Spleen (tissue), 11 donors: Measurements from ENCODE around the gene IDE. TPM values are rescaled to one million over a fixed set of nuclear protein-coding genes. Genes with fewer than 3 reads are reported as not detected.

Experiments
- DNase-seq: peaks from one replicate; pipeline ENCODE4 v3.0.0-alpha.2; 2020
- H3K27ac ChIP-seq, 8 donors: fragments of 200-600 bp; sonication (generic) in 7 of 8; 1 replicate in 4 of 8; 2 replicates in 4 of 8; pipeline versions ENCODE4 v1.5.0 to v1.8.0; 2016 to 2021; ENCODE audit warnings: inconsistent platforms in 4 of 8, mild to moderate bottlenecking in 4 of 8, moderate library complexity in 1 of 8
- H3K27me3 ChIP-seq, 7 donors: fragments of 200-600 bp; sonication (generic) in 6 of 7; replicated peaks in 1 of 7; 1 replicate in 4 of 7; 2 replicates in 3 of 7; pipeline versions ENCODE4 v1.5.0 to v1.8.0; 2016 to 2021; ENCODE audit warnings: inconsistent platforms in 3 of 7, mild to moderate bottlenecking in 1 of 7
- H3K36me3 ChIP-seq, 6 donors: fragments of 200-600 bp; sonication (generic) in 5 of 6; 1 replicate in 4 of 6; 2 replicates in 2 of 6; pipeline versions ENCODE4 v1.5.0 to v1.8.0; 2016 to 2021; ENCODE audit warnings: inconsistent platforms in 2 of 6
- H3K4me1 ChIP-seq, 6 donors: fragments of 200-600 bp; sonication (generic) in 5 of 6; 1 replicate in 3 of 6; 2 replicates in 3 of 6; pipeline versions ENCODE4 v1.5.0 to v1.8.0; 2016 to 2021; ENCODE audit warnings: inconsistent platforms in 3 of 6
- H3K4me3 ChIP-seq, 8 donors: fragments of 200-600 bp; sonication (generic) in 7 of 8; 1 replicate in 4 of 8; 2 replicates in 4 of 8; pipeline versions ENCODE4 v1.5.0 to v1.8.0; 2016 to 2021; ENCODE audit warnings: inconsistent platforms in 4 of 8, mild to moderate bottlenecking in 4 of 8, moderate library complexity in 2 of 8
- H3K9me3 ChIP-seq, 8 donors: fragments of 200-600 bp; sonication (generic) in 7 of 8; 1 replicate in 4 of 8; 2 replicates in 4 of 8; pipeline versions ENCODE4 v1.5.0 to v1.8.0; 2016 to 2021; ENCODE audit warnings: inconsistent platforms in 4 of 8
- POLR2A ChIP-seq, 3 donors: fragments of 450-650 bp; IDR thresholded peaks; one replicate each; pipeline ENCODE4 v1.5.1; 2017; ENCODE audit warnings: antibody characterized with exemption in 3 of 3, mild to moderate bottlenecking in 1 of 3
- POLR2AphosphoS5 ChIP-seq, 3 donors: sonication (generic); formaldehyde crosslinking; IDR thresholded peaks; one replicate each; pipeline ENCODE4 v1.5.1; 2017; ENCODE audit warnings: antibody characterized with exemption in 3 of 3
- WGBS, 5 donors: extraction: QIAGEN DNeasy Blood & Tissue Kit in 3 of 5; methylation state at CpG; one replicate each; pipeline versions ENCODE4 v1.1.5 to v1.1.7; 2013 to 2018; 5-methylcytosine and 5-hydroxymethylcytosine counted together
- intact Hi-C: fragments of 100-400 bp; cut with DNase I; formaldehyde crosslinking; loops from one replicate; pipeline ENCODE4 v1.15.0; 2023; ENCODE audit warnings: low total_unique reads
- polyA plus RNA-seq, 3 donors: library from polyadenylated mRNA; stranded (reverse); fragments of 200-250 nt; gene quantifications; one replicate each; pipeline ENCODE4 v1.2.1, GENCODE V29; 2013
- total RNA-seq, 7 donors: library from RNA; depleted of rRNA in 3 of 7; stranded (reverse); fragments of >200 nt in 3 of 7; fragmentation: NEBNext Ultra II Directional in 4 of 7; extraction: Animal tissue kit (Norgen Biotek cat#: 25700) in 4 of 7; gene quantifications; one replicate each; pipeline versions ENCODE4 v1.1.0 to v1.2.1, GENCODE V29; 2016 to 2021
- TF ChIP-seq, protein P1 (sequence below), 11 experiments: fragments of 200-600 bp in 7 of 11; fragments of 450-650 bp in 4 of 11; sonication (generic) in 4 of 11; IDR thresholded peaks in 8 of 11; conservative IDR thresholded peaks in 3 of 11; 1 replicate in 7 of 11; 2 replicates in 4 of 11; pipeline versions ENCODE4 v1.4.0 to v1.8.0; 2016 to 2021; ENCODE audit warnings: antibody characterized with exemption in 11 of 11, inconsistent platforms in 4 of 11, mild to moderate bottlenecking in 1 of 11
- donor health status: healthy with polysubstance abuse.
- donor health status: DM: no; HTN: no; CAD: no; lungs with moderate emphysema.
- donor health status: DM: no; HTN: no; CAD: no.
- donor health status: Bipolar disorder and iron deficiency.
- donor health status: healthy.
- donor health status: DM: no; HTN: no; CAD: no.
- donor health status: DM: yes; HTN: yes; CAD: no.

IDE gene
- total and polyA plus RNA-seq, 10 donors: 4.4 to 35.2 (median 29.9) TPM

DNA sequence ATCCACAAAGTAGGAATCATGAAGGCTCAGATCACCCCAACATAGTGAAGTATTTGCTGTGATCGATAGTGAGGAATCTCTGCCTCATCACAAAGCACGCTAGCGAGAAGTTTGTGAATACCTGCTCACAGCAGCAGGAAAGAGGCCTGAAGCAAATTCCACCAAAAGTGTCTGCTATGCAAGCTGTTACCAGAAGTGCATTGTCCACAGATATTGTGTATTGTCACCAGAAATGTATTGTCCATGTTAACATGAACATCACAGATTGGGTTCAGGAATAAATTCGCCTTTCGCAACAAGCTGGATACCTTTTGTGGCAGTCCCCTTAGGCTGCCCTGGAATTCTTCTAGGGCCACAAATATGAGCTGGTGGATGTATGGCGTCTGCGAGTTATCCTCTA lies 155.0 kb downstream of the IDE start:
- Histone ChIP-seq H3K27me3 (peaks cover 0 to 43% (median 20%) of the 10 kb centered on the region in 7 donors), H3K9me3 (peaks cover 0 to 16% (median 4%) of the 10 kb centered on the region in 8 donors), H3K36me3 (no peaks in the 10 kb centered on the region), H3K27ac (no peak overlapping the region), H3K4me3 (no peak overlapping the region), H3K4me1 (peaks cover 0 to 13% (median 9%) of the 10 kb centered on the region in 6 donors)
- intact Hi-C loops: no loop called here
- DNase-seq: no peak
- TF ChIP-seq POLR2AphosphoS5 (IDR thresholded peaks at IDR 0.05) (no peak), POLR2A (IDR thresholded peaks at IDR 0.05) (no peak)
- TF ChIP-seq, protein P1, sequence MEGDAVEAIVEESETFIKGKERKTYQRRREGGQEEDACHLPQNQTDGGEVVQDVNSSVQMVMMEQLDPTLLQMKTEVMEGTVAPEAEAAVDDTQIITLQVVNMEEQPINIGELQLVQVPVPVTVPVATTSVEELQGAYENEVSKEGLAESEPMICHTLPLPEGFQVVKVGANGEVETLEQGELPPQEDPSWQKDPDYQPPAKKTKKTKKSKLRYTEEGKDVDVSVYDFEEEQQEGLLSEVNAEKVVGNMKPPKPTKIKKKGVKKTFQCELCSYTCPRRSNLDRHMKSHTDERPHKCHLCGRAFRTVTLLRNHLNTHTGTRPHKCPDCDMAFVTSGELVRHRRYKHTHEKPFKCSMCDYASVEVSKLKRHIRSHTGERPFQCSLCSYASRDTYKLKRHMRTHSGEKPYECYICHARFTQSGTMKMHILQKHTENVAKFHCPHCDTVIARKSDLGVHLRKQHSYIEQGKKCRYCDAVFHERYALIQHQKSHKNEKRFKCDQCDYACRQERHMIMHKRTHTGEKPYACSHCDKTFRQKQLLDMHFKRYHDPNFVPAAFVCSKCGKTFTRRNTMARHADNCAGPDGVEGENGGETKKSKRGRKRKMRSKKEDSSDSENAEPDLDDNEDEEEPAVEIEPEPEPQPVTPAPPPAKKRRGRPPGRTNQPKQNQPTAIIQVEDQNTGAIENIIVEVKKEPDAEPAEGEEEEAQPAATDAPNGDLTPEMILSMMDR (IDR thresholded peaks at IDR 0.05 in 8 of 11, conservative IDR thresholded peaks at IDR 0.05 in 3 of 11): no peak
- WGBS, 5 donors: 85 to 93% (median 91%) methylated on average over 7 of the region's 7 CpGs

DNA sequence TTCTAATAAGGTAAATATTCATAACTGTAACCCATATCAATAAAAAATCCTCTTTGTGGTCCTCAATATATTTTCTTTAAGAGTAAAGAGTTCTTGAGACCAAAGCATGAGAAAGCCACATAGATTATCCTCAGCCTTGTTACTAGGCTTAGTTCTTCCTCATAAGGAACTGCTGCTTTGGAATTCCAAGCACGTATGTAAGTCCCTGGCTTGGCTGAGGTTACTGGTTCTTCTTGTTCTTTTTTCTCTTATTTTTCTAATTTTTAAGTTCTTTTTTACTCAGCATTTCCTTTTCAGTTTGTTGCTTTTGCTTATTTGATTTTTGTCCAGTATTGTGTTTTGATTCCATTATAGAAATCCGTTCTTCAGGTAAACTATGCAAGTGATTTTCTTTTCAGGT lies 155.7 kb downstream of the IDE start:
- Histone ChIP-seq H3K27me3 (peaks cover 0 to 43% (median 20%) of the 10 kb centered on the region in 7 donors), H3K36me3 (no peaks in the 10 kb centered on the region), H3K4me3 (no peak overlapping the region), H3K4me1 (peaks cover 0 to 13% (median 9%) of the 10 kb centered on the region in 6 donors), H3K9me3 (peaks cover 0 to 13% (median 4%) of the 10 kb centered on the region in 8 donors), H3K27ac (no peak overlapping the region)
- intact Hi-C loops: no loop called here
- TF ChIP-seq, protein P1 (IDR thresholded peaks at IDR 0.05 in 8 of 11, conservative IDR thresholded peaks at IDR 0.05 in 3 of 11): no peak
- WGBS, 5 donors: 81 to 94% (median 91%) methylated on average over 2 of the region's 2 CpGs
- no peak for DNase-seq

DNA sequence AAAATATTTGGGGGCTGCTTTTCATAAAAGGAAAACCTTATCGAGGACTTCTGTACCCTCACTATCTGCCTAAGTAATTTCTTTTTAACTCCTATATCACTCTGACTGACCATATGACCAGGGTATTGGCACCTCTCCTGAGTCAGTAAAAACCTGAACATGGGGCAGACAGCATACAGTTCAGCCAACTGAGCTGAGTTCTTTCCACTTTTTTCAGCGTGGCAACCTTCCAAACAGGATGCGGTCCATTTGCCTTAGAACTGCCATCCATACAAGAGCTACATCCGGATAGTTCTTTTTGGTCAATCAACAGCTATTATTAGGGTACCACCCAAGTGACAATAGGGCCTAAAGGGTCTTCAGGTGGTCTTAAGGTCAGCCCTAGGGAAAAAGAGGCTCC lies 160.4 kb downstream of the IDE start:
- no peaks in the 10 kb centered on the region for H3K4me1 ChIP-seq
- H3K36me3 ChIP-seq: no peaks in the 10 kb centered on the region
- WGBS, 5 donors: 67 to 74% (median 70%) methylated on average over 4 of the region's 4 CpGs
- peaks cover 0 to 13% (median 0%) of the 10 kb centered on the region in 7 donors for H3K27me3 ChIP-seq
- H3K4me3 ChIP-seq: no peak overlapping the region
- intact Hi-C loops: no loop called here
- H3K9me3 ChIP-seq: peaks cover 0 to 13% (median 4%) of the 10 kb centered on the region in 8 donors
- TF ChIP-seq, protein P1 (IDR thresholded peaks at IDR 0.05 in 8 of 11, conservative IDR thresholded peaks at IDR 0.05 in 3 of 11): no peak
- TF ChIP-seq POLR2AphosphoS5 (IDR thresholded peaks at IDR 0.05): no peak
- TF ChIP-seq POLR2A (IDR thresholded peaks at IDR 0.05): no peak
- no peak overlapping the region for H3K27ac ChIP-seq
- no peak for DNase-seq

DNA sequence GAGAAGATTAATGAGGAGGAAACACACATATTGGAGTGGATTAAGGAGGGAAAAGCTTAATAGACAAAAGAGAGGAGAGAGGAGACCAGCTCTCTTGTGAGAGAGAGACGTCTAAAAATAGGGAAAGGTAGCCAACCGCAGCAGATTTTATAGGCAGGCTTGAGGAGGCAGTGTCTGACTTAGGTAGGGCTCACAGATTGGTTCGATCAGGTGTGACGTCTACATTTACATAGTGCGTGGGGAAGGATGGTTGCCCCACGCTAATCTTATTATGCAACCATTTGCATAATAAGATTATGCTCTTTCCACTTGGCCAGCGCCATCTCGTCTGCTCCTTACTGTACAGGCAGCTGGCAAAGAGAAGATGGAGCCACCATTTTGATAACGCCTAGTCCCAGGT lies 160.9 kb downstream of the IDE start:
- Histone ChIP-seq H3K27me3 (peaks cover 0 to 13% (median 0%) of the 10 kb centered on the region in 7 donors), H3K4me1 (no peaks in the 10 kb centered on the region)
- DNase-seq: no peak

More for the DNA sequence above, 160.9 kb downstream of the IDE start:
- TF ChIP-seq, protein P1 (IDR thresholded peaks at IDR 0.05 in 8 of 11, conservative IDR thresholded peaks at IDR 0.05 in 3 of 11): no peak
- TF ChIP-seq POLR2A (IDR thresholded peaks at IDR 0.05) (no peak), POLR2AphosphoS5 (IDR thresholded peaks at IDR 0.05) (no peak)
- Histone ChIP-seq H3K27ac (no peak overlapping the region), H3K36me3 (no peaks in the 10 kb centered on the region), H3K9me3 (peaks cover 0 to 13% (median 4%) of the 10 kb centered on the region in 8 donors), H3K4me3 (no peak overlapping the region)
- 80 to 87% (median 81%) methylated on average over 9 of the region's 9 CpGs for WGBS, 5 donors
- intact Hi-C loops: no loop called here
